GM19467 (cell line): Measurements from ENCODE around the gene IGF2BP3.
"Not testable (repeated sequence)": the region's sequence is repeated elsewhere in the genome, so short reads cannot be mapped to it uniquely, and the experiment has no call there.

ENCODE experiments used
- ATAC-seq: cut with Tn5 transposase; IDR thresholded peaks from one replicate; pipeline ENCODE4 v1.9.1; 2021; ENCODE audit warnings: mild to moderate bottlenecking, moderate library complexity; ENCODE audit not compliant: unreplicated experiment

Gene IGF2BP3

DNA sequence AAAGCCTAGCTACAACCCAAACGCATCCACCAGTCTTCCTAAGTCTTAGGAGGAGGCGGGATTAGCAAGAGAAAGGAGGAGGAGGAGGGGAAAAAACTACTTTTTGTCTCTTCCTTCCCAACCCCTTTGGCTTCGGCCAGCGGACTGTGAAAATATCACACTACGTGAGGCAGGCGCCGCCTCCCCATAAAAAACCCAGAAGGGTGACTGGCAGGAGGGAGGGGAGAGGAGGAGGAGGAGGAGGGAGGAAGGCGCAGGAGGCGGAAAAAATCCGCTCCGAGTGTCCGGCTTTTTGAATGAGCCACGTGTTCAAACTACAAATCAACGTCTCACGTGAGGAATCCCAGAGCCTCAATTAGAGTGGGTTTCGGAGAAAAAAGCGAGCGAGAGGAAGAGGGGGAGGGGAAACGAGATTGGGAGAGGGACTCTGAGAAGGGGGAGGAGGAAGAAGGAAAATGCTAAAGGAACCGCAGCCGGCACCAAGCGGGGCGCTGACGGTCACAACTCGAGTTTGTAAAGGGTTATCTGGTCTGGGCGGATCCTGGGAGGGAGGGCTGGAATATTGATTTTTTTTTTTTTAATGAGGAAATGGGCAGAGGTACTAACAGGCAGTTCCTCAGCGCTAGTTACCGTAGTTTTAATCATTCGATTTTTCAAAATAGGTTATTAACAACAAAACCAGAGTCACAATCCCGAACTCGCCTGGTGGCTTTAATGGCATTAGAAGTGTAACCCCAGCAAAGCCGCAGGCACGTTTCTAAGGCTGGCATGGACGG is at the start of gene IGF2BP3:
Gene IGF2BP3 (minus strand): TSS at position 162 of the 776 bp plus-strand sequence. CDS start 381 bp downstream, outside the sequence.
- ATAC-seq = no peak

DNA sequence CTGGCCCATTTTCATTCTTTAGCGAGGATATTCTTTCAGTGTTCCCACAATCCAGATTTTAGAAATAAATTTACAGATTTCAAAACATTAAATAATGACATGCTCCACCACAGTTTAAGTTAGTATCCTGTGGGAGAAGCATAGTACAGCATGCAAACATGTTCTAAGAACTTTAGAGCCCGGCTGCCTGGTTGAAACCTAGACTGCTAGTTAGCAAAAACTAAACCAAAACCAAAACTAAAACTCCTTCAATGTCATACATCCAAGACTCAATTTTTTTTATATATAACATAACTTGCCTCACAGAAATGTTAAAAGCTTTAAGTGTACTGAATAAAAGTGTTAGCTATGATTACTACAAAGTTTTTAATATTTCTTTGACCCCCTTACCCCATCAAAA is 44.5 kb upstream of the IGF2BP3 start:
- ATAC-seq = no peak

DNA sequence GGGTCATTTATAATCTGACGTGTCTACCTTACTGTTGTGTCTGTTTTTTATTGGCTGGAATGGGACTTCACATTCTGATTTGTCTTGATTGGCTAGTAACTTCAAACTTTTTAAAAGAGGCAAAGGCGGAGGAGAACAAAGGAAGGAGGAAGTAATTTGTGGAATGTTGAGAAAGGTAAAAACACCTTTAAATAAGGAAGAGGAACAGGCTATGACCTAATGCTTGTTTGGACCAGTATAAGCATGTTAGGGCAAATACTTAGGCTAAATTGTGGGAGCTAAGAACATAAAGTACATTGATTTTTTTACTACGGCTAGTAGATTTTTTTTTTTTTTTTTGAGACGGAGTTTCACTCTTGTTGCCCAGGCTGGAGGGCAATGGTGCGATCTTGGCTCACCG is 43.5 kb upstream of the IGF2BP3 start:
- not testable (repeated sequence) for ATAC-seq

DNA sequence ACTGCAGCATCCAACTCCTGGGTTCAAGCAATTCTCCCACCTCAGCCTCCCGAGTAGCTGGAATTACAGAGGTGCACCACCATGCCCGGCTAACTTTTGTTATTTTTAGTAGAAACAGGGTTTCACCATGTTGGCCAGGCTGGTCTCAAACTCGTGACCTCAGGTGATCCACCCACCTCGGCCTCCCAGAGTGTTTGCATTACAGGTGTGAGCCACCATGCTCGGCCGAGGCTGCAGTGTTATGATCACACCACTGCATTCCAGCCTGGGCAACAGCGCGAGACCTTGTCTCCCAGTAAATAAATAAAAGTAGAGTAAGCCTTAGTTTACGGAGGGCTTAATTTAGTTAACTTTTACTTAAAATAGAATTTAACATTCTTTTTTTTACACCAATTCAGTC is 23.7 kb upstream of the IGF2BP3 start:
- ATAC-seq = no peak

DNA sequence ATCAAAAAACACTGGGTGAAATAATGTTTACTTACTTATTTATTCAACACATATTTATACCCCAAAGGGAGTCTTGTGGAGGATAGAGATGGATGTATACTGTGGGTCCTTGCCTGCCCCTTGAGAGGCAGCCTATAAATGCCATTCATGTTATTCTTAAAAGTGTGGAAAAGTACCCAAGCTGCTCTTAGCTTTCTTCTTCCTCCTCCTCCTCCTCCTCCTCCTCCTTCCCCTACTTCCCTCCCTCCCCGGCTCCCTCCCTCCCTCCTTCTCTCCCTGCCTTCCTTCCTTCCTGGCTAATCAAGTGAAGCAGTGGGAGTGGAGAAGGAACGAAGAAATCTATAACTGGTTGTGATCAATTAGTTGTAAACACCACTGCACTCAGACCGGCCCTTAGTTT is 21.2 kb upstream of the IGF2BP3 start:
- no peak for ATAC-seq

DNA sequence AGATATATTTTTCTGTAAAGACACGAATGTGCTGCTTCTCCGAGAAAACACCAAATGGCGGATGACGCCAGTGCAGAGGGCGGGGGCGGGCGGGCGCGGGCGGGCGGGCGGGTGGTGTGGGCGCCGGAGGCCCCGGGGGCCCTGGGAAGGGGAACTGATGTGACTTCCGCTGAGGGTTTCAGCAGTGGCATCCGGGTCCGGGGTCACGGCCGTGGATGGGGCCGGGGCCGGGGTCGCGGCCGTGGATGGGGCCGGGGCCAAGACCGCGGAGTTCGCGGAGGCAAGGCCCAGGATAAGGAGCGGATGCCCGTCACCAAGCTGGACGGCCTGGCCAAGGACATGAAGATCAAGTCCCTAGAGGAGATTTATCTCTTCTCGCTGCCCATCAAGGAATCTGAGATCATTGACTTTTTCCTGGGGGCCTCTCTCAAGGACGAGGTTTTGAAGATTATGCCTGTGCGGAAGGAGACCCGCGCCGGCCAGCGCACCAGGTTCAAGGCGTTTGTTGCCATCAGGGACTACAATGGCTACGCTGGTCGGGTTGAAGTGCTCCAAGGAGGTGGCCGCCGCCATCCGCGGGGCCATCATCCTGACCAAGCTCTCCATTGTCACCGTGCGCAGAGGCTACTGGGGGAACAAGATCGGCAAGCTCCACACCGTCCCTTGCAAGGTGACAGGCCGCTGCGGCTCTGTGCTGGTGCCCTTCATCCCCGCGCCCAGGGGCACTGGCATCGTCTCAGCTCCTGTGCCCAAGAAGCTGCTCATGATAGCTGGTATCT is 20.3 kb upstream of the IGF2BP3 start:
- peak; percentile 77 for ATAC-seq

DNA sequence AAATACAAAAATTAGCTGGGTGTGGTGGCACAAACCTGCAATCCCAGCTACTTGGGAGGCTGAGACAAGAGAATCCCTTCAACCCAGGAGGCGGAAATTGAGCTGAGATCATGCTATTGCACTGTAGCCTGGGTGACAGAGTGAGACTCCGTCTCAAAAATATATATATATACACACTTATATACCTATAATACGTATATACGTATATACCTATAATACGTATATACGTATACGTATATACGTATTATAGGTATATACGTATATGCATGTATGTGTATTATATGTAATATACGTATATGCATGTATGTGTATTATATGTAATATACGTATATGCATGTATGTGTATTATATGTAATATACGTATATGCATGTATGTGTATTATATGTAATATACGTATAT is 18.4 kb upstream of the IGF2BP3 start:
- ATAC-seq = not testable (repeated sequence)

DNA sequence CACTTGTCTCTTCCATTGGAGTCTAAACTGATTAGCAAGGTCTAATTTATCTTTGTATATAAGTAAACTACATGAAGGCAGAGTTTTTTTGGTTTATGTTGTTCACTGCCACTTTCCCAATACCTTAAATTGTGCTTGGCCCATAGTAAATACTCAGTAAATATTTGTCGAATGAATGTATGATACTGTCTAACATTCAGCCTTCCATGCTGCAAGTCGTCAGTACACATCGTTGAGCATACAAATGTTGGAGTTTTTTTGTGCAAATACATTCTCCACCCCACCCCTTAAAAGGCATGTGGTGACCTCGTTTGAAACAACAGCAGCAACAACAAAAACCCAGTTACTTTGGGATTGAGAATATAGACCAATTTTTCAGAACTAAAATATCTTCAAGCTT is 17.4 kb upstream of the IGF2BP3 start:
- no peak for ATAC-seq

DNA sequence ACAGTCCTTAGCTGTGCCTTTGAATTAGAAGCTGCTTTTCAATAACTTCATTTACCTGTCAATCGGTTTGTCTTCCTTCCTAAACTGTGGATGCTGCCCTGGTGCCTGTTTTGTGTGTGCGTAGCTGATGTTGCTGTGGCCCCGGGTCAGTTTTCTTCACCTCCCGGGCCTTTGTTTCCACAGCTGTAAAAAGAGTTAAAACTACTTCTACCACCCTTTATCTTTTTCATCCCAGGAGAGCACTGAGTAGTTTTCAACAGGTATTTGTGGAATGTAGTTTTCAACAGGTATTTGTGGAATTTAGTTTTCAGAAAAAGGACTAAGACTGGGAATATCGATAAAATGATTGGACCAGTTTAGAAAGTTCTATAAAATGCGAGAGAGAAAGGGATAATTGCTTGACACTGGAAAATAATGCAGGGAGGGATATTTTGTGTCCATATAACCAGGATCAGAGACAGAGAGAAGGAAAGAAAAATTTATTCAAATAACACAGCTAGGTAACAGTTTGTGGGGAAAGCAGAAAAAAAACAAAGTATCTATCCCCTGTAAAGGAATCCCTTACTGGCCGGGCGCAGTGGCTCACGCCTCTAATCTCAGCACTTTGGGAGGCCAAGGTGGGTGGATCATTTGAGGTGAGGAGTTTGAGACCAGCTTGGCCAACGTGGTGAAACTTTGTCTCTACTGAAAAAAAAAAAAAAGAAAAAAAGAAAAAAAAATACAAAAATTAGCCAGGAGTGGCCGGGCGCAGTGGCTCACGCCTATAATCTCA is 15.9 kb upstream of the IGF2BP3 start:
- no peak for ATAC-seq

DNA sequence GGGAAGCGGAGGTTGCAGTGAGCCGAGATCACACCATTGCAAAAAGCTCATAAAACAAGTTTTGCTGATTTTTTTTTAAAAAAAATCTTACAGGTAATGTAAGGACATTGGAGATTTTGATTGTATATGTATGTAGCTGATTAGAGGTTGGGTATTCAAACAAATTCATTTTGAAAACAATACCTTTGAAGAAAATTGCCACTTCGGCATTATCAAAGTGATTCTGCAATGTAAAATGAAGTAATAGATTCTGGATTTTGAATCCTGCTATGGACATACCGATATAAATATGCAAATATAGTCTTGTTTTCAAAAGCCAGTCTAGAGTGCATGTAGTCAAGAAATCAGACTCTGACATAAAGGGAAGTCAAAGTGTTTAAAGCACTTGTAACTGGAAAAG is 12.4 kb upstream of the IGF2BP3 start:
- no peak for ATAC-seq

DNA sequence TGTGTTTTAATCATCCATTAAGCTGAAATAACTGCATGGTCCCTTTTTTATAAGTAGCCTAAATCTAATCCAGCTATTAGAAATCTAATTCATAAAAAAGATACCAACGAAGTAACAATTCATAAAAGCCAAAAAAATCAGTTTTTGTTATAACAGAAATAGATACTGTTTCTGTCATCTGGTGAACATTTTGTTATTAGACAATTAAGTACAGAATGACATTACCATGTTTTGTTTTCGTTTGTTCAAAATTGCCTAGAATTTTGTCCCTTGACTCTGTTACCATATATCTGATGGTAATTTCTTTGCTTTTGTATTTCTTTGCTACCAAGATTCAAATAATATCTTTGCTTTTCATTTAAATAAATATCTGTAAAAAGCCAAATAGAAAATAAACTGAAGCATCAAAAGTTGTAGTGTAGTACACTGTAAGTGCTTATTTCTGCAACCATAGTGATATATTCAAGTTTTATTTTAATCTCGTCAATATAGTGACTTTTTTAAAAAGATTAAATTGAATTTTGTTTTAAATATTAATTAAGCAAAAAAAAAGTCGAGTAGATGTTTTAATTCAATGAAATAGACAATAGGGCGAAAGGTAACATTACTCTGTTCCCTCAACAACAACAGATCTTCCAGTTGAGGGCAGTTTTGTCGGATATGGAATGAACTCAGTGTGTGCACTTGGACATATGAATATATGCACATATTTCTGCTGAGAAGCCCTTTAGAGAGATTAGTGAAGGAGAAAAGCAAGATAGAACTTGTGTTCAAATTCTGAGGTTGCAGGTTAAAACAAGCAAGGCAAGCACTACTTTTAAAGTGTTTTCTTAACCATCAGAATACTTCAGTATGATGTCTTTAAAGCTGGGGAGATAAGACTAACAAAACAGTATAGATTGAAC is 7.9 kb upstream of the IGF2BP3 start:
- ATAC-seq = no peak

DNA sequence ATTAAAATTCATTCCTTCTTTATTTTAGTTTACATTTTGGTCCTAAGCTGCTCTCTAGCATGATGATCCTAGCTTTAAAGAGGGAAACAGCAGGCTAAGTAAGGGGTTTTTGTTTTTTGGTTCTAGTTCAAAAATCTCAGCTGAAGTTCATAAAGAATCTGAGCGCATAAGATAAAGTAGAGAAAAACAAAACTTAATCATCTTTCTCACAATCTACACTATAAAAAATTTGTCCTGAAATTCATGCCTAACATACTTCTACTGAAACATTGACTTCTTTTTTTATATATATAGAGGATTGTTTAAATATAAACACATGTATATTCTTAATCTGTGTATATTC is 6.8 kb upstream of the IGF2BP3 start:
- ATAC-seq = no peak

DNA sequence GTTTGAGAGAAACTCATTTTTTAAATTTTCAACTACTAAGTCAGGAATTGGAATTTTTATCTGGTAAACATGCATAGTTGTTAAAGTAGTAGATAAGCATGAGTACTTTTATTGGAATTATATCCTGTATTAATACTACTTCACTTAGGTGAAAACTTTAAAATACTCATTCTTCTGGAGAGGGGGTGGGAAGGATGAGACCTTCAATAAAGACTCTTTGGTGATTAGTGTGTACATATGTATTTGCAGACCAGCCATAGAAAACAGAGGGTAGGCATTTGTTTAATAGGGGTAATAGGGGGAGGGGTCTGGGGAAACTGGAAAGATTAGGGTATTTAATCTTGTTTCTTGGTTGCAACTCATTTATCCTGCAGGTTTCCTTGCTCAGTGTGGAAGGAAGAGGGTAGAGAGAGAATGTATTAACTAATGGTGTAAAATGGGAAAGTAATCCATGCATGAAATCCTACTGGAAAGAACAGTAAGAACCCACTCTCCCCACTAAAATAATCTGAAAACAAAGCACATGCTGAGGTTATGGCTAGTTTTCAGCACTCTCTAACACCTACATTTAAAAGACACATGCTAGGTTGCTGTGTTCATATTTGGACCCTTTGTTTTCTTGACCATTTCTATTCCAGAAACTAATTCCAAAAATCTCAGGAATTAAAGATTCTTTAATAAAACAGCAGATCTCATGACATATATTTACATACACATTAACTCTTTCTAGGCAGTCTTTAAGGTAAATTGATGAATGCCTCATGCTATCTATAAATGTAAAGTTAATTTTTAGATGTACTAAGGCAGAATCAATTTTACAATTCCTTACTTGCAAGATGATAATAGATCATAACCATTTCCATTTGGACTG is 6.2 kb upstream of the IGF2BP3 start:
- ATAC-seq = no peak

DNA sequence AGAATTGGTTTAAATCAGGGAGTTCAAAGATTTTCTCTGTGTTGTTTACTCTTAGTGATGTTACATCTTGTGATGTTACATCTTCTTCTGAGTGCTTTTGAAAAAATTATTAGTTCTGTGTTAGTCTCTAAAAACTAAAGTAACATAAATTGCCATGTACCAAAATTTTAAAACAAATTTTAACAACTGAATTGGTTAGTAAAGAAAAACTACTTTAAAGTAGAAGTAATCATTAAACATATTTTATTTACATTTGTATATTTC is 5.2 kb upstream of the IGF2BP3 start:
- no peak for ATAC-seq

DNA sequence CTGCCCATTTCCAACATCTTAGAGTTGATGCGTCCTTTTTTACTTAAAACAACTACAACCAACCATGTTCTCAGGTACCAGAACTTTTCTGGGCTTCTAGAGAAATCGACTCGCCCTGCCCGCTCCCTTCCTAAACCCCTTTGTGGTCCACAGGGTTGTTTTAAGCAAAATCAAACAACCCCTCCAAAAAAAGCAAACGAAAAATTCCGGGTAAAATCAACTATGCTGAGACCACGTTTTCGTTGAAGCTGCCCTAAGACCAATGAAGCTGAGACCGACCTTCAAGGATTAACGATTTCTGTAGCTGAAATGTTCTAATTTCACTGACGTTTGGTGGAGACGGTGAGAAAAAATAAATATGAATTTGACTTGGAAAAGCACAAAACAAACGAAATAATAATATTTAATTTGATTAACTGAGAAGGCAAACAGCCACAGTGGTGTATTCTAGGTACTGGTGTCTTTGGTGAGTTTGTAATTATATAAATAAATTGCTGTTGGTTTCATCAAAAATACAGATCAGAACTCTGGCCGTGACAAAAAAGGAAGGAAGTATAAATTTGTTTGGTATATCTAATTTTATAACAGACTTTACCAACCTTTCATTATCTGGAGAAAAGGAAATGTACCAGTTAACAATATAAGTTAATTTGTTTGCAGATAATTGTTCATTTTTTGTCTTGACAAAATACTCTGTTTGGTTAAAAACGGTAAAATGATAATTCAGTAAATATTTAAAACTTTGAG is 4.7 kb upstream of the IGF2BP3 start:
- no peak for ATAC-seq

DNA sequence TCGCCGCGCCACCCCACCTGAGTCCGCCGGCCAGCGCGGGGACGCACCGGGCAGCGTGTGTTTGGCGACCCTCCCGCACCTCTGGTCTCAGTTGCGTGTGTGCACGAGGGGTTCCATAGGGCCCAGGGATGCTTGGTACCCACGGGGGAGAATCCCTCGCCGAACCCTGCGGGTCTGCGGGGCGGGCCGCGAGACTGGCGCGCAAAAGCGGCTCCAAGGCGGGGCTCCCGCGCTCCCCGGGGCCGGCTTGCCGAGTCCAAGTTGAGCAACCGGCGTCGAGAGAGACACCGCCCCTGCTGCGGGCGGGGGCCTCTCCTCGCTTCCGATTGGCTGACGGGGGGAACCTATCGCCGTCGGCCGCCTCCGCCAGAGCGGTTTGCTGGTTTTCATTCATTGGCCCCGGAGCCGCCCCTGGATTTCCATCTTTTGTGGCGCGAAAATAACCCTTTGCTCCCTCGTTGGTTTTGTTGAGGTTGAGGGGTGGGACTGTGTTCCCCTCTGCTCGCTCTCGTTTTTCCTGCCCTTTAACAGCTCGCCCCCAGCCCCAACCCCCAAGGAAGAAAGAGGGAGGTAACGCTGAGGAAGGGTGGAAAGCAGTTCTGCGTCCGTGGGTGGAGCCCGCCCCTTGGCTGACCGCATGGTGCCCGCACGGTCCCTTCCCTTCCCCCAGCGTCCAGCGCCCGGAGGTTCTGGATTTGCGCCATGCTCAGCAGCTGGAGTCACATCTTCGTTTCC is 4.0 kb upstream of the IGF2BP3 start:
- ATAC-seq = peak; percentile 62

DNA sequence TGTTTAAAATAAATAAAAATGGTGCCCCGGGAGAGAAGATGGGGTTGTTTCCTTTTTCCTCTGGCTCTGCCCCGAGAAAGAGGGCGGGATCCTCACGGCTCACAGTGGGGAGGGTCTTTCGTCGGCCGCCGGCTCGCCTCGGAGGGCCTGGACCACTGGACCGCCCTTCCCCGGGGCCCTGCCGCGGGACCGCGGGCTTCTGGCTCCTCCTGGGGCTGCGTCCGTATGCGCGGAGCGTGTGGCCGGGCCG is 3.5 kb upstream of the IGF2BP3 start:
- no peak for ATAC-seq

DNA sequence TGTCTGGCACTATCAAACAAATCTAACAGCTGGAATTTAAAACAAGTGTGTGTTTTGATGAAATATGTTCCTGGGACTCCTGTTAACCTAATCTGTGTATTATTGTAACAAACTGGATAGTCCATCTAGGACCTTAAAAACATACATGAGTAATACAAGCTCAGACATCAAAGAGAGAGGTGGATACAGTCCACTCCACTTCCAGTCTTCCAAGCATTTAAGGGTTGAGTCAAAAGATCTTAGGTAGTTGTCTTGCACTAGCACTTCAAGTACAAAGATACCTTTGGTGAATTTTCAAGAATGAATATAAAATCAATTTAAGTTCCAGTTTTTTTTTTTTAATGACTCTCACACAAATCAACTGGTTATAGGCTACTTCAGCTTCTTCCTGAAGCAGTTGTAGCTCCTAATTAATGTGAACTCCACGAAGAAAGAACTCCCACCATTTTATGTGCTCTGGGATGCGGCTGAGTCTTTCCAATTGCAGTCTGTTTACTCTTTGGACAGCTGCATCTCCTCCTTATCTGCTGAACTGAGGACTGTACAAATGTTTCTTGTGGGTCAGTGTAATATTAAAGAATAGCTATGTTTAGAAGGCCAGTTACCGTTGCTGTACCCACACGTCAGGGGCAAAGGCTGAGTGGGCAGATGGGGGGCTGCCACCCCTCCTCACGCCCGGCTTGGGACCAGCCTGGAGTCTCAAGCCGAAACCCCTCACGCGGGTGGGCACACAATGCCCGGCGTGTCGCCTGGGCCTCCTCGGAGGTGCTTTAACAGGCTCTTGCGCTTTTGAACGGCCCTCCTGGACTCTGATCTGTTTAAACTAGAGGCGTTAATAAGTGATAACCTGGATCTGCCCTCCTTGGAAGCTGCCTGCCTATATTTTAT is 2.9 kb upstream of the IGF2BP3 start:
- ATAC-seq = no peak
